CD1c-positive myeloid dendritic cell (primary cell): ENCODE data around the gene IGFBP4.

Experiments
- DNase-seq: peaks from one replicate; pipeline ENCODE4 v3.0.0-alpha.2; 2016; ENCODE audit errors: extremely low spot score

IGFBP4 gene

GRCh38 chr17:40456396-40456951 lies 13.2 kb downstream of the IGFBP4 start:
- no peak for DNase-seq

- no peak for DNase-seq
Observed at GRCh38 chr17:40457369-40457768, 14.1 kb downstream of the IGFBP4 start.

- no peak for DNase-seq
Observed at GRCh38 chr17:40457964-40458791, 14.9 kb downstream of the IGFBP4 start.

- no peak for DNase-seq
Observed at GRCh38 chr17:40458851-40459482, 15.7 kb downstream of the IGFBP4 start.

- DNase-seq = no peak
Observed at GRCh38 chr17:40459636-40460603, 16.7 kb downstream of the IGFBP4 start.

- no peak for DNase-seq
Observed at GRCh38 chr17:40460604-40460967, 17.3 kb downstream of the IGFBP4 start.

- DNase-seq = no peak
Observed at GRCh38 chr17:40460968-40461731, 17.9 kb downstream of the IGFBP4 start.

- DNase-seq = no peak
Observed at GRCh38 chr17:40461732-40462342, 18.6 kb downstream of the IGFBP4 start.

GRCh38 chr17:40462343-40463121 lies 19.3 kb downstream of the IGFBP4 start:
- no peak for DNase-seq

GRCh38 chr17:40463122-40463550 lies 19.9 kb downstream of the IGFBP4 start:
- DNase-seq = no peak

GRCh38 chr17:40464392-40464855 lies 21.2 kb downstream of the IGFBP4 start:
- DNase-seq = no peak

GRCh38 chr17:40466298-40466971 lies 23.2 kb downstream of the IGFBP4 start:
- no peak for DNase-seq

- no peak for DNase-seq
Observed at GRCh38 chr17:40467281-40467867, 24.1 kb downstream of the IGFBP4 start.

- no peak for DNase-seq
Observed at GRCh38 chr17:40468560-40468959, 25.3 kb downstream of the IGFBP4 start.

GRCh38 chr17:40469805-40470675 lies 26.8 kb downstream of the IGFBP4 start:
- no peak for DNase-seq

- no peak for DNase-seq
Observed at GRCh38 chr17:40470932-40471828, 27.9 kb downstream of the IGFBP4 start.
